Measurements from ENCODE around the gene IGSF21. TPM values are rescaled to one million over a fixed set of nuclear protein-coding genes. Genes with fewer than 3 reads are reported as not detected.

The IGSF21 gene
- total RNA-seq, 1 experiment from 2014 or later: 30.5 TPM

GRCh38 chr1:18279351-18280074, 171.9 kb downstream of the IGSF21 start:
- Mint-ChIP-seq H3K4me1 (peaks cover 74% of the 10 kb centered on the region), H3K9me3 (no peaks in the 10 kb centered on the region), H3K27ac (peak overlapping the region; percentile 61; the same call in 1 of the 2 replicates), H3K36me3 (no peaks in the 10 kb centered on the region), H3K27me3 (ENCODE audit: low read depth) (no peaks in the 10 kb centered on the region), H3K4me3 (no peak overlapping the region)
- CTCF ChIA-PET: interaction anchor here (0.6 to 3.0 kb wide), 4 partner anchors 9 to 1017 kb away, joined by 3 to 13 read pairs (median 6); no protein-coding TSS in a partner anchor
- TF ChIP-seq ZNF232 (CRISPR knock-in tag; IDR thresholded peaks at IDR 0.05) (no peak), MYBL2 (CRISPR knock-in tag; IDR thresholded peaks at IDR 0.05) (no peak), SP1 (CRISPR knock-in tag; conservative IDR thresholded peaks at IDR 0.05) (no peak)
- DNase-seq (ENCODE audit: low spot score) (no peak), ATAC-seq (no peak)
- POLR2A ChIA-PET: no interaction called here

DNA sequence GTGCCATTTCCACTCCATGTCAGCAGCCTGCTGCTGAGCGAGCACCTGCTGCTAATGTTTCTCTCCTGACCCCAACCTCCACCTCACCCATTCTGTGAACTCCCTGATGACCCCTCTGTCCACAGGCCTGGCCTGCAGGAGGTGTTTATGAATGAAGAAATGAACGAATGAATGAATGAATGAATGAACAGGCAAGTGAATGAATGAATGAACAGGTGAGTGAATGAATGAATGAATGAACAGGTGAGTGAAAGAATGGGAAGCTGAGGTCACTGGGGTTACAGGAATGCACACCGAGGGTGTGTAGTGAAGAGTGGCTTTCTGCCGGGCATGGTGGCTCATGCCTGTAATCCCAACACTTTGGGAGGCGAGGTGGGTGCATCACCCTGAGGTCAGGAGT, 173.4 kb downstream of the IGSF21 start:
- CTCF ChIA-PET: interaction anchor here (2.3 kb wide), 1 partner anchor 46 kb away, joined by 11 read pairs; no protein-coding TSS in a partner anchor
- peaks cover 82% of the 10 kb centered on the region for H3K4me1 Mint-ChIP-seq
- POLR2A ChIA-PET: interaction anchor here (1.2 kb wide), 1 partner anchor 17 kb away, joined by 3 read pairs; no protein-coding TSS in a partner anchor
- H3K9me3 Mint-ChIP-seq: no peaks in the 10 kb centered on the region
- no peaks in the 10 kb centered on the region for H3K36me3 Mint-ChIP-seq
- H3K4me3 Mint-ChIP-seq: no peak overlapping the region
- no peak overlapping the region; the same call in 1 of the 2 replicates for H3K27ac Mint-ChIP-seq
- H3K27me3 Mint-ChIP-seq (ENCODE audit: low read depth): no peaks in the 10 kb centered on the region
- TF ChIP-seq, protein P1, sequence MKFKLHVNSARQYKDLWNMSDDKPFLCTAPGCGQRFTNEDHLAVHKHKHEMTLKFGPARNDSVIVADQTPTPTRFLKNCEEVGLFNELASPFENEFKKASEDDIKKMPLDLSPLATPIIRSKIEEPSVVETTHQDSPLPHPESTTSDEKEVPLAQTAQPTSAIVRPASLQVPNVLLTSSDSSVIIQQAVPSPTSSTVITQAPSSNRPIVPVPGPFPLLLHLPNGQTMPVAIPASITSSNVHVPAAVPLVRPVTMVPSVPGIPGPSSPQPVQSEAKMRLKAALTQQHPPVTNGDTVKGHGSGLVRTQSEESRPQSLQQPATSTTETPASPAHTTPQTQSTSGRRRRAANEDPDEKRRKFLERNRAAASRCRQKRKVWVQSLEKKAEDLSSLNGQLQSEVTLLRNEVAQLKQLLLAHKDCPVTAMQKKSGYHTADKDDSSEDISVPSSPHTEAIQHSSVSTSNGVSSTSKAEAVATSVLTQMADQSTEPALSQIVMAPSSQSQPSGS (CRISPR knock-in tag; IDR thresholded peaks at IDR 0.05; ENCODE audit: borderline replicate concordance, low read depth): no peak
- TF ChIP-seq MYBL2 (CRISPR knock-in tag; IDR thresholded peaks at IDR 0.05): no peak
- TF ChIP-seq FOXJ3 (CRISPR knock-in tag; IDR thresholded peaks at IDR 0.05; ENCODE audit: borderline replicate concordance): no peak
- no peak for TF ChIP-seq ATF3 (CRISPR knock-in tag; conservative IDR thresholded peaks at IDR 0.05)
- TF ChIP-seq, protein P2, sequence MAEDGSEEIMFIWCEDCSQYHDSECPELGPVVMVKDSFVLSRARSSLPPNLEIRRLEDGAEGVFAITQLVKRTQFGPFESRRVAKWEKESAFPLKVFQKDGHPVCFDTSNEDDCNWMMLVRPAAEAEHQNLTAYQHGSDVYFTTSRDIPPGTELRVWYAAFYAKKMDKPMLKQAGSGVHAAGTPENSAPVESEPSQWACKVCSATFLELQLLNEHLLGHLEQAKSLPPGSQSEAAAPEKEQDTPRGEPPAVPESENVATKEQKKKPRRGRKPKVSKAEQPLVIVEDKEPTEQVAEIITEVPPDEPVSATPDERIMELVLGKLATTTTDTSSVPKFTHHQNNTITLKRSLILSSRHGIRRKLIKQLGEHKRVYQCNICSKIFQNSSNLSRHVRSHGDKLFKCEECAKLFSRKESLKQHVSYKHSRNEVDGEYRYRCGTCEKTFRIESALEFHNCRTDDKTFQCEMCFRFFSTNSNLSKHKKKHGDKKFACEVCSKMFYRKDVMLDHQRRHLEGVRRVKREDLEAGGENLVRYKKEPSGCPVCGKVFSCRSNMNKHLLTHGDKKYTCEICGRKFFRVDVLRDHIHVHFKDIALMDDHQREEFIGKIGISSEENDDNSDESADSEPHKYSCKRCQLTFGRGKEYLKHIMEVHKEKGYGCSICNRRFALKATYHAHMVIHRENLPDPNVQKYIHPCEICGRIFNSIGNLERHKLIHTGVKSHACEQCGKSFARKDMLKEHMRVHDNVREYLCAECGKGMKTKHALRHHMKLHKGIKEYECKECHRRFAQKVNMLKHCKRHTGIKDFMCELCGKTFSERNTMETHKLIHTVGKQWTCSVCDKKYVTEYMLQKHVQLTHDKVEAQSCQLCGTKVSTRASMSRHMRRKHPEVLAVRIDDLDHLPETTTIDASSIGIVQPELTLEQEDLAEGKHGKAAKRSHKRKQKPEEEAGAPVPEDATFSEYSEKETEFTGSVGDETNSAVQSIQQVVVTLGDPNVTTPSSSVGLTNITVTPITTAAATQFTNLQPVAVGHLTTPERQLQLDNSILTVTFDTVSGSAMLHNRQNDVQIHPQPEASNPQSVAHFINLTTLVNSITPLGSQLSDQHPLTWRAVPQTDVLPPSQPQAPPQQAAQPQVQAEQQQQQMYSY (CRISPR knock-in tag; IDR thresholded peaks at IDR 0.05): no peak
- no peak for TF ChIP-seq IRF1 (CRISPR knock-in tag; IDR thresholded peaks at IDR 0.05)
- no peak for TF ChIP-seq HMGA2 (CRISPR knock-in tag; IDR thresholded peaks at IDR 0.05)
- TF ChIP-seq, protein P3, sequence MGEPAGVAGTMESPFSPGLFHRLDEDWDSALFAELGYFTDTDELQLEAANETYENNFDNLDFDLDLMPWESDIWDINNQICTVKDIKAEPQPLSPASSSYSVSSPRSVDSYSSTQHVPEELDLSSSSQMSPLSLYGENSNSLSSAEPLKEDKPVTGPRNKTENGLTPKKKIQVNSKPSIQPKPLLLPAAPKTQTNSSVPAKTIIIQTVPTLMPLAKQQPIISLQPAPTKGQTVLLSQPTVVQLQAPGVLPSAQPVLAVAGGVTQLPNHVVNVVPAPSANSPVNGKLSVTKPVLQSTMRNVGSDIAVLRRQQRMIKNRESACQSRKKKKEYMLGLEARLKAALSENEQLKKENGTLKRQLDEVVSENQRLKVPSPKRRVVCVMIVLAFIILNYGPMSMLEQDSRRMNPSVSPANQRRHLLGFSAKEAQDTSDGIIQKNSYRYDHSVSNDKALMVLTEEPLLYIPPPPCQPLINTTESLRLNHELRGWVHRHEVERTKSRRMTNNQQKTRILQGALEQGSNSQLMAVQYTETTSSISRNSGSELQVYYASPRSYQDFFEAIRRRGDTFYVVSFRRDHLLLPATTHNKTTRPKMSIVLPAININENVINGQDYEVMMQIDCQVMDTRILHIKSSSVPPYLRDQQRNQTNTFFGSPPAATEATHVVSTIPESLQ (CRISPR knock-in tag; IDR thresholded peaks at IDR 0.05): no peak
- no peak for TF ChIP-seq ZNF512 (CRISPR knock-in tag; IDR thresholded peaks at IDR 0.05; ENCODE audit: borderline replicate concordance)
- TF ChIP-seq TP53 (CRISPR knock-in tag; IDR thresholded peaks at IDR 0.05): no peak
- TF ChIP-seq FOXK1 (CRISPR knock-in tag; IDR thresholded peaks at IDR 0.05): no peak
- no peak for TF ChIP-seq ESRRA (CRISPR knock-in tag; IDR thresholded peaks at IDR 0.05; ENCODE audit: borderline replicate concordance)
- TF ChIP-seq, protein P4, sequence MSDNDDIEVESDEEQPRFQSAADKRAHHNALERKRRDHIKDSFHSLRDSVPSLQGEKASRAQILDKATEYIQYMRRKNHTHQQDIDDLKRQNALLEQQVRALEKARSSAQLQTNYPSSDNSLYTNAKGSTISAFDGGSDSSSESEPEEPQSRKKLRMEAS (CRISPR knock-in tag; IDR thresholded peaks at IDR 0.05): no peak
- no peak for ATAC-seq
- DNase-seq (ENCODE audit: low spot score): no peak

All from WTC11 (cell line).